Measurements from ENCODE around the gene PKN2.
"Not testable (repeated sequence)": the region's sequence is repeated elsewhere in the genome, so short reads cannot be mapped to it uniquely, and the experiment has no call there.

Gene PKN2

GRCh38 chr1:88873737-88874349 is 189.8 kb downstream of the PKN2 start:
- H3K36me3 ChIP-seq (ENCODE audit: control insufficient read depth in 2 of 2, insufficient read depth in 2 of 2, low read length in 2 of 2), result peaks cover 0 to 8% of the 10 kb centered on the region in 2 donors
- no peak overlapping the region for H3K27ac ChIP-seq (ENCODE audit: low read depth in 2 of 2, low read length in 2 of 2)
- no peak overlapping the region for H3K9ac ChIP-seq (ENCODE audit: low read depth in 1 of 2, low read length in 2 of 2)
- H3K4me3 ChIP-seq (ENCODE audit: low read length in 2 of 2), result no peak overlapping the region
- peaks cover 0 to 2% of the 10 kb centered on the region in 2 donors for H3K4me1 ChIP-seq (ENCODE audit: control insufficient read depth in 2 of 2, insufficient read depth in 2 of 2, low read length in 2 of 2)
- H3K9me3 ChIP-seq (ENCODE audit: control insufficient read depth in 2 of 2, low read length in 2 of 2), result no peaks in the 10 kb centered on the region
- no peaks in the 10 kb centered on the region for H3K27me3 ChIP-seq (ENCODE audit: control insufficient read depth in 2 of 2, insufficient read depth in 2 of 2, low read length in 2 of 2)

DNA sequence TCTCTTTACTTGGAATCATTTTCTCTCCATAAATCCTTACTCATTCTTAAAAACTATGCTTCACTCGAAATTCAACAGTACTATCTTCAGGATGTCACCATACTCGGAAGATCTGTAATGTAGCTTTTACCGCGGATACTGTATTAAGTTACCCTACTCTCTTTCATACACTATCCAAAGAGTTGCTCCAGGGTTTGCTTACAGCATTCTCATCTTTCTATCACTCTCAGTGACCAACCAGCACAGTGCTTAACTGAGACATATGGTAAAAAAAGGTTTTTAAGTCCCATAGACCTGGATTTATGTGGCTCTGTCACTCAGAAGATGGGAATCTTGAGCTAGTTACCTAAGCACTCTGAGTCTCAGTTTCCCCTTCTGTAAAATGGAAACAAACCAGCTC is 191.5 kb downstream of the PKN2 start:
- Histone ChIP-seq H3K27ac (ENCODE audit: low read depth in 2 of 2, low read length in 2 of 2) (no peak overlapping the region), H3K9ac (ENCODE audit: low read depth in 1 of 2, low read length in 2 of 2) (no peak overlapping the region), H3K27me3 (ENCODE audit: control insufficient read depth in 2 of 2, insufficient read depth in 2 of 2, low read length in 2 of 2) (no peaks in the 10 kb centered on the region), H3K4me3 (ENCODE audit: low read length in 2 of 2) (no peak overlapping the region), H3K36me3 (ENCODE audit: control insufficient read depth in 2 of 2, insufficient read depth in 2 of 2, low read length in 2 of 2) (peaks cover 4 to 8% of the 10 kb centered on the region in 2 donors), H3K4me1 (ENCODE audit: control insufficient read depth in 2 of 2, insufficient read depth in 2 of 2, low read length in 2 of 2) (peaks cover 0 to 2% of the 10 kb centered on the region in 2 donors), H3K9me3 (ENCODE audit: control insufficient read depth in 2 of 2, low read length in 2 of 2) (no peaks in the 10 kb centered on the region)

GRCh38 chr1:88876573-88877365 is 192.7 kb downstream of the PKN2 start:
- H3K27me3 ChIP-seq (ENCODE audit: control insufficient read depth in 2 of 2, insufficient read depth in 2 of 2, low read length in 2 of 2), result no peaks in the 10 kb centered on the region
- H3K9me3 ChIP-seq (ENCODE audit: control insufficient read depth in 2 of 2, low read length in 2 of 2), result no peaks in the 10 kb centered on the region
- H3K27ac ChIP-seq (ENCODE audit: low read depth in 2 of 2, low read length in 2 of 2), result no peak overlapping the region
- H3K36me3 ChIP-seq (ENCODE audit: control insufficient read depth in 2 of 2, insufficient read depth in 2 of 2, low read length in 2 of 2), result peaks cover 9 to 12% of the 10 kb centered on the region in 2 donors
- H3K4me1 ChIP-seq (ENCODE audit: control insufficient read depth in 2 of 2, insufficient read depth in 2 of 2, low read length in 2 of 2), result peaks cover 0 to 2% of the 10 kb centered on the region in 2 donors
- no peak overlapping the region for H3K4me3 ChIP-seq (ENCODE audit: low read length in 2 of 2)
- no peak overlapping the region for H3K9ac ChIP-seq (ENCODE audit: low read depth in 1 of 2, low read length in 2 of 2)

GRCh38 chr1:88877382-88877825 is 193.3 kb downstream of the PKN2 start:
- no peaks in the 10 kb centered on the region for H3K27me3 ChIP-seq (ENCODE audit: control insufficient read depth in 2 of 2, insufficient read depth in 2 of 2, low read length in 2 of 2)
- H3K4me3 ChIP-seq (ENCODE audit: low read length in 2 of 2), result no peak overlapping the region
- no peaks in the 10 kb centered on the region for H3K9me3 ChIP-seq (ENCODE audit: control insufficient read depth in 2 of 2, low read length in 2 of 2)
- peaks cover 13 to 15% of the 10 kb centered on the region in 2 donors for H3K36me3 ChIP-seq (ENCODE audit: control insufficient read depth in 2 of 2, insufficient read depth in 2 of 2, low read length in 2 of 2)
- peaks cover 0 to 2% of the 10 kb centered on the region in 2 donors for H3K4me1 ChIP-seq (ENCODE audit: control insufficient read depth in 2 of 2, insufficient read depth in 2 of 2, low read length in 2 of 2)
- no peak overlapping the region for H3K27ac ChIP-seq (ENCODE audit: low read depth in 2 of 2, low read length in 2 of 2)
- H3K9ac ChIP-seq (ENCODE audit: low read depth in 1 of 2, low read length in 2 of 2), result no peak overlapping the region

GRCh38 chr1:88877911-88878310 is 193.8 kb downstream of the PKN2 start:
- peaks cover 0 to 2% of the 10 kb centered on the region in 2 donors for H3K4me1 ChIP-seq (ENCODE audit: control insufficient read depth in 2 of 2, insufficient read depth in 2 of 2, low read length in 2 of 2)
- H3K9ac ChIP-seq (ENCODE audit: low read depth in 1 of 2, low read length in 2 of 2), result no peak overlapping the region
- peaks cover 18 to 19% of the 10 kb centered on the region in 2 donors for H3K36me3 ChIP-seq (ENCODE audit: control insufficient read depth in 2 of 2, insufficient read depth in 2 of 2, low read length in 2 of 2)

DNA sequence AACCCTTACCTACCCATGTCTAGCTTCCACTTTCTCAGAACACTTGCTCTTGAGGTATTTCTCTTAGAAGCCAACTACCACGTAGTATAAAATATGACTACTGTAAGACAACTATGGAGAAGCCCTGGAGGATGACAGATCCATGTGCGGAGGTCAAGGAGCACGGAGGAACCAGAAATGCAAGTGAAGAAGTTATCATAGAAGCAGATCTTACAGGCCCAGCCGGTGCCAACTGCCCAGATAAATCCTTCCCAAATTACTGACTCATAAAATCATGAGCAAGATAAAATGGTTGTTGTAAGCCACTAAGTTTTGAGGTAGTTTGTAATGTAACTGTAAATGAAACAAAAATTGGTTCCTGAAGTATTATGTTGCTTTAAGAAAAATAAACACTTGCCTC is 194.7 kb downstream of the PKN2 start:
- H3K4me3 ChIP-seq (ENCODE audit: low read length in 2 of 2), result no peak overlapping the region
- peaks cover 26 to 27% of the 10 kb centered on the region in 2 donors for H3K36me3 ChIP-seq (ENCODE audit: control insufficient read depth in 2 of 2, insufficient read depth in 2 of 2, low read length in 2 of 2)
- no peak overlapping the region for H3K27ac ChIP-seq (ENCODE audit: low read depth in 2 of 2, low read length in 2 of 2)
- H3K9ac ChIP-seq (ENCODE audit: low read depth in 1 of 2, low read length in 2 of 2), result no peak overlapping the region
- H3K4me1 ChIP-seq (ENCODE audit: control insufficient read depth in 2 of 2, insufficient read depth in 2 of 2, low read length in 2 of 2), result peaks cover 0 to 2% of the 10 kb centered on the region in 2 donors
- no peaks in the 10 kb centered on the region for H3K9me3 ChIP-seq (ENCODE audit: control insufficient read depth in 2 of 2, low read length in 2 of 2)
- H3K27me3 ChIP-seq (ENCODE audit: control insufficient read depth in 2 of 2, insufficient read depth in 2 of 2, low read length in 2 of 2), result no peaks in the 10 kb centered on the region

More at GRCh38 chr1:88877911-88878310, 193.8 kb downstream of the PKN2 start:
- Histone ChIP-seq H3K9me3 (ENCODE audit: control insufficient read depth in 2 of 2, low read length in 2 of 2) (no peaks in the 10 kb centered on the region), H3K27me3 (ENCODE audit: control insufficient read depth in 2 of 2, insufficient read depth in 2 of 2, low read length in 2 of 2) (no peaks in the 10 kb centered on the region), H3K4me3 (ENCODE audit: low read length in 2 of 2) (no peak overlapping the region), H3K27ac (ENCODE audit: low read depth in 2 of 2, low read length in 2 of 2) (no peak overlapping the region)

DNA sequence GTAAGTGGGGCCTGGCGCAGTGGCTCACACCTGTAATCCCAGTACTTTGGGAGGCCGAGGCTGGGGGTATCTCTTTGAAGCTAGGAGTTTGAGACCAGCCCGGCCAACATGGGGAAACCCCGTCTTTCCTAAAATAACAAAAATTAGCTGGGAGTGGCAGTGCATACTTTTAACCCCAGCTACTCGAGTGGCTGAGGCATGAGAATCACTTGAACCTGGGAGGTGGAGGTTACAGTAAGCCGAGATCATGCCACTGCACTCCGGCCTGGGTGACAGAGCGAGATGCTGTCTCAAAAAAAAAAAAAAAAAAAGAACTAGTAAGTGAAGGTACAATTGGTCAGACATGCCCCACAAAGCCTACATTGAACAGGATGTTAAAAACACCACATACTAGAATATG is 196.6 kb downstream of the PKN2 start:
- peaks cover 36 to 37% of the 10 kb centered on the region in 2 donors for H3K36me3 ChIP-seq (ENCODE audit: control insufficient read depth in 2 of 2, insufficient read depth in 2 of 2, low read length in 2 of 2)
- not testable (repeated sequence) for H3K4me3 ChIP-seq (ENCODE audit: low read length in 2 of 2); H3K4me1 ChIP-seq (ENCODE audit: control insufficient read depth in 2 of 2, insufficient read depth in 2 of 2, low read length in 2 of 2); H3K9ac ChIP-seq (ENCODE audit: low read depth in 1 of 2, low read length in 2 of 2); H3K27ac ChIP-seq (ENCODE audit: low read depth in 2 of 2, low read length in 2 of 2); H3K9me3 ChIP-seq (ENCODE audit: control insufficient read depth in 2 of 2, low read length in 2 of 2); H3K27me3 ChIP-seq (ENCODE audit: control insufficient read depth in 2 of 2, insufficient read depth in 2 of 2, low read length in 2 of 2)

DNA sequence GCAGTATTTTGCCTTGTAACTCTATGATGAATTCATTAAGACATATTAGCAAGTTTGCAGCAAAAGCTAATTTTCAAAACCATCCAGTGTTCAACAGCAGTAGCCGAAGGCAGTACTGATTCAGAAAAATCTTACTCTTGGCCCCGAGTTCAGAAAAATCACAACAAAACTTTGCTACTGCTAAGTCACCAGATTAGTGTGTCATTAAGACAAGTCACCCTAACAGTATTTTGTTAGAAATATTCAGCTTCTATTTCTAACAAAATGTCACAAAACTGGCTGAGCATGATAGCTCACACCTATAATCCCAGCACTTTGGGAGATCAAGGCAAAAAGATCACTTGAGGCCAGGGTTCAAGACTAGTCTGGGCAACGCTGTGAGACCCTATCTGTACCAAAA is 199.1 kb downstream of the PKN2 start:
- Histone ChIP-seq H3K4me3 (ENCODE audit: low read length in 2 of 2) (no peak overlapping the region), H3K27ac (ENCODE audit: low read depth in 2 of 2, low read length in 2 of 2) (no peak overlapping the region), H3K36me3 (ENCODE audit: control insufficient read depth in 2 of 2, insufficient read depth in 2 of 2, low read length in 2 of 2) (peaks cover 42 to 46% of the 10 kb centered on the region in 2 donors), H3K4me1 (ENCODE audit: control insufficient read depth in 2 of 2, insufficient read depth in 2 of 2, low read length in 2 of 2) (no peaks in the 10 kb centered on the region), H3K27me3 (ENCODE audit: control insufficient read depth in 2 of 2, insufficient read depth in 2 of 2, low read length in 2 of 2) (no peaks in the 10 kb centered on the region), H3K9me3 (ENCODE audit: control insufficient read depth in 2 of 2, low read length in 2 of 2) (no peaks in the 10 kb centered on the region), H3K9ac (ENCODE audit: low read depth in 1 of 2, low read length in 2 of 2) (no peak overlapping the region)

Measured in mucosa of rectum (tissue), 2 donors.